Fibroblast of lung (primary cell): ENCODE measurements around the gene GTF3C1.

Experiments
- EZH2 ChIP-seq: IDR thresholded peaks from 2 replicates; pipeline ENCODE4 v1.5.1; 2012; ENCODE audit warnings: low read length, control low read depth, mild to moderate bottlenecking; ENCODE audit errors: missing control alignments
- TF ChIP-seq, protein P1 (sequence below), 2 donors: IDR thresholded peaks in 1 of 2; conservative IDR thresholded peaks in 1 of 2; 1 replicate in 1 of 2; 2 replicates in 1 of 2; pipeline ENCODE4 v1.5.1; 2011 to 2012; ENCODE audit warnings: low read length in 2 of 2, control low read depth in 1 of 2, inconsistent platforms in 1 of 2, low read depth in 1 of 2, mild to moderate bottlenecking in 1 of 2

DNA sequence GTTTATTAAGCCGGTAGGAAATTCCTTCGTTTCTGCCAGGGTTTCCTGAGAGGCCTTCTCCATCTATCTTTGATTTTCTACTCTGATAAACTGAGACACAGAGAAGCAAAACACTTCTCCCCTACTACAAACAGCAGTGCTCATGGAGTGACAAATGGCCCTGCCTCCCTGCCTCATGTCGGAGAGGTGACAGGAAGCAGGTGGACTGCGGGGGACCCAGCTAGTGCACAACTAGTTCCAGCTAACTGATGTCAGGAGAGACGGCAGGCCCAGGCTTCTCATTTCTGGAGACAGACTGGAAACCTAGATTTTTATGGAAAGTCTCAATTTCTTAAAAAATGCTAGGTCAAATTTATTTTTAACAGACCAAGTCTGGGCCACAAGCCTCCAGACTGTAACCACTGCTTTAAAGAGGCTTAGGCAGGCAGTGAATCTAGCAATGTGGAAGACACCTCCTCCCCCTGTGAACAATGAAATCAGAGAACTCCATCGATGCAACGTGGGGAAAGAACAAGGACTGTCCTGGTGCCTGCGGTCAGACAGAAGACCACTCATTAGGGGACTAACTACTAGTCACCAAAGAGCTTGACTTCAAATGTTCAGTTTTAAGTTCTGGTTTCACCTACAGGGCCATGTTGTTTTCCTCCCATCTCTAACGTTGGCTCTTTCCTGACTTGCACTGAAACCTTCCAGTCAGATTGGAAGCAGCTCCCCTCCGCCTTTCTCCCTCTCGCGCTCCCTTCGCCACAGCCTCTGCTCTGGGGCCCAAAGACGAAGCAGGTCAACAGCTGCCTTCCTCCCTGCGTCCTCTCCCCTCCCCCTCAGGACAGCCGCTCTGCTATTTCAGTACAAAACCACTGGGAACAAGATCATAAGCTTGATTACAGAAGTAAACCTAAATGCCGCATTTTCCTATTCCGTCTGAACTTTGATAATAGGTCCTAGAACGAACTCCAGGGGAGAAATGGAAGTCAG, 17.6 kb downstream of the GTF3C1 start:
- TF ChIP-seq, protein P1, sequence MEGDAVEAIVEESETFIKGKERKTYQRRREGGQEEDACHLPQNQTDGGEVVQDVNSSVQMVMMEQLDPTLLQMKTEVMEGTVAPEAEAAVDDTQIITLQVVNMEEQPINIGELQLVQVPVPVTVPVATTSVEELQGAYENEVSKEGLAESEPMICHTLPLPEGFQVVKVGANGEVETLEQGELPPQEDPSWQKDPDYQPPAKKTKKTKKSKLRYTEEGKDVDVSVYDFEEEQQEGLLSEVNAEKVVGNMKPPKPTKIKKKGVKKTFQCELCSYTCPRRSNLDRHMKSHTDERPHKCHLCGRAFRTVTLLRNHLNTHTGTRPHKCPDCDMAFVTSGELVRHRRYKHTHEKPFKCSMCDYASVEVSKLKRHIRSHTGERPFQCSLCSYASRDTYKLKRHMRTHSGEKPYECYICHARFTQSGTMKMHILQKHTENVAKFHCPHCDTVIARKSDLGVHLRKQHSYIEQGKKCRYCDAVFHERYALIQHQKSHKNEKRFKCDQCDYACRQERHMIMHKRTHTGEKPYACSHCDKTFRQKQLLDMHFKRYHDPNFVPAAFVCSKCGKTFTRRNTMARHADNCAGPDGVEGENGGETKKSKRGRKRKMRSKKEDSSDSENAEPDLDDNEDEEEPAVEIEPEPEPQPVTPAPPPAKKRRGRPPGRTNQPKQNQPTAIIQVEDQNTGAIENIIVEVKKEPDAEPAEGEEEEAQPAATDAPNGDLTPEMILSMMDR (conservative IDR thresholded peaks at IDR 0.05 in 1 of 2, IDR thresholded peaks at IDR 0.05 in 1 of 2; ENCODE audit: low read depth in 1 of 2, low read length in 2 of 2), result no peak
- TF ChIP-seq EZH2, result no peak
